Activated T-helper 1 cell treated with anti-CD3 and anti-CD28 coated beads, Interleukin-12 subunit alpha, Interleukin-12 subunit beta, Interleukin-2, Interleukin-4 antibody, amounts not matched to agents 30 ng/mL and 10 ng/mL and 1 ng/mL, durations not matched to agents 14 hours and 24 hours and 36 hours (primary cell): ENCODE results near the gene EFL1. TPM values are rescaled to one million over a fixed set of nuclear protein-coding genes. Genes with fewer than 3 reads are reported as not detected.

Experiments
- DNase-seq: peaks from one replicate; pipeline ENCODE4 v3.0.0; 2021; ENCODE audit warnings: low spot score
- H3K27ac Mint-ChIP-seq: one replicate; pipeline ENCODE4 v1.8.0; 2021; ENCODE audit warnings: mild to moderate bottlenecking, mixed read lengths
- H3K27me3 Mint-ChIP-seq: one replicate; pipeline ENCODE4 v1.8.0; 2022; ENCODE audit warnings: mild to moderate bottlenecking, moderate library complexity, mixed read lengths; ENCODE audit not compliant: insufficient read depth
- H3K36me3 Mint-ChIP-seq: one replicate; pipeline ENCODE4 v1.8.0; 2021; ENCODE audit warnings: low read depth, mixed read lengths
- H3K4me1 Mint-ChIP-seq: one replicate; pipeline ENCODE4 v1.8.0; 2021; ENCODE audit warnings: low read depth, mixed read lengths
- H3K4me3 Mint-ChIP-seq: one replicate; pipeline ENCODE4 v1.8.0; 2021; ENCODE audit warnings: mild to moderate bottlenecking, moderate library complexity, mixed read lengths
- H3K9me3 Mint-ChIP-seq: one replicate; pipeline ENCODE4 v1.8.0; 2021; ENCODE audit warnings: mixed read lengths
- intact Hi-C: fragments of 100-400 bp; cut with micrococcal nuclease; formaldehyde crosslinking; loops from one replicate; pipeline ENCODE4 v1.15.1; 2024
- total RNA-seq: library from RNA; stranded (reverse); gene quantifications from 2 replicates; pipeline ENCODE4 v1.2.3, GENCODE V29; 2022

The EFL1 gene
- total RNA-seq, 1 donor from 2014 or later = 25.2 TPM

GRCh38 chr15:82117296-82117695, 145.2 kb downstream of the EFL1 start:
- H3K36me3 Mint-ChIP-seq = no peaks in the 10 kb centered on the region

GRCh38 chr15:82114660-82115059, 147.9 kb downstream of the EFL1 start:
- H3K27me3 Mint-ChIP-seq = peaks cover 3% of the 10 kb centered on the region
- intact Hi-C loops = no loop called here

More at GRCh38 chr15:82117296-82117695, 145.2 kb downstream of the EFL1 start:
- no peak overlapping the region for H3K27ac Mint-ChIP-seq
- DNase-seq = no peak
- intact Hi-C loops = no loop called here
- H3K9me3 Mint-ChIP-seq = no peaks in the 10 kb centered on the region
- peaks cover 3% of the 10 kb centered on the region for H3K27me3 Mint-ChIP-seq
- H3K4me1 Mint-ChIP-seq = no peaks in the 10 kb centered on the region
- H3K4me3 Mint-ChIP-seq = no peak overlapping the region

GRCh38 chr15:82113106-82113715, 149.3 kb downstream of the EFL1 start:
- intact Hi-C loops = no loop called here
- H3K4me1 Mint-ChIP-seq = peaks cover 7% of the 10 kb centered on the region
- H3K27me3 Mint-ChIP-seq = peaks cover 3% of the 10 kb centered on the region
- DNase-seq = no peak
- no peaks in the 10 kb centered on the region for H3K9me3 Mint-ChIP-seq
- no peak overlapping the region for H3K27ac Mint-ChIP-seq
- no peaks in the 10 kb centered on the region for H3K36me3 Mint-ChIP-seq
- H3K4me3 Mint-ChIP-seq = no peak overlapping the region

More at GRCh38 chr15:82114660-82115059, 147.9 kb downstream of the EFL1 start:
- H3K4me1 Mint-ChIP-seq = no peaks in the 10 kb centered on the region
- no peaks in the 10 kb centered on the region for H3K9me3 Mint-ChIP-seq
- no peak for DNase-seq
- H3K27ac Mint-ChIP-seq = no peak overlapping the region
- no peak overlapping the region for H3K4me3 Mint-ChIP-seq
- H3K36me3 Mint-ChIP-seq = no peaks in the 10 kb centered on the region

- H3K4me1 Mint-ChIP-seq = peaks cover 7% of the 10 kb centered on the region
Observed at GRCh38 chr15:82111918-82112317, 150.6 kb downstream of the EFL1 start.

GRCh38 chr15:82110144-82110543, 152.4 kb downstream of the EFL1 start:
- no peak overlapping the region for H3K4me3 Mint-ChIP-seq
- no peak overlapping the region for H3K27ac Mint-ChIP-seq
- no peaks in the 10 kb centered on the region for H3K36me3 Mint-ChIP-seq
- peaks cover 7% of the 10 kb centered on the region for H3K4me1 Mint-ChIP-seq
- H3K9me3 Mint-ChIP-seq = no peaks in the 10 kb centered on the region
- intact Hi-C loops = no loop called here
- H3K27me3 Mint-ChIP-seq = peaks cover 3% of the 10 kb centered on the region
- DNase-seq = no peak

More at GRCh38 chr15:82111918-82112317, 150.6 kb downstream of the EFL1 start:
- DNase-seq = no peak
- Mint-ChIP-seq H3K27ac (no peak overlapping the region), H3K36me3 (no peaks in the 10 kb centered on the region), H3K4me3 (no peak overlapping the region), H3K27me3 (peaks cover 3% of the 10 kb centered on the region), H3K9me3 (no peaks in the 10 kb centered on the region)
- intact Hi-C loops = no loop called here

- H3K27ac Mint-ChIP-seq = no peak overlapping the region
- no peaks in the 10 kb centered on the region for H3K27me3 Mint-ChIP-seq
Observed at GRCh38 chr15:82108489-82109078, 153.9 kb downstream of the EFL1 start.

GRCh38 chr15:82106679-82107078, 155.9 kb downstream of the EFL1 start:
- no peak overlapping the region for H3K27ac Mint-ChIP-seq

More at GRCh38 chr15:82108489-82109078, 153.9 kb downstream of the EFL1 start:
- H3K4me1 Mint-ChIP-seq = peaks cover 7% of the 10 kb centered on the region
- H3K4me3 Mint-ChIP-seq = no peak overlapping the region
- peak; percentile 63 for DNase-seq
- intact Hi-C loops = loop anchor here (1.0 kb wide), 1 partner anchor 90 kb away; no protein-coding TSS in a partner anchor
- no peaks in the 10 kb centered on the region for H3K9me3 Mint-ChIP-seq
- H3K36me3 Mint-ChIP-seq = no peaks in the 10 kb centered on the region

GRCh38 chr15:82105451-82106215, 156.9 kb downstream of the EFL1 start:
- H3K4me1 Mint-ChIP-seq = peaks cover 7% of the 10 kb centered on the region
- no peaks in the 10 kb centered on the region for H3K27me3 Mint-ChIP-seq
- H3K27ac Mint-ChIP-seq = no peak overlapping the region
- no peak for DNase-seq
- intact Hi-C loops = no loop called here
- H3K36me3 Mint-ChIP-seq = no peaks in the 10 kb centered on the region
- no peaks in the 10 kb centered on the region for H3K9me3 Mint-ChIP-seq
- H3K4me3 Mint-ChIP-seq = no peak overlapping the region

More at GRCh38 chr15:82106679-82107078, 155.9 kb downstream of the EFL1 start:
- intact Hi-C loops = no loop called here
- Mint-ChIP-seq H3K27me3 (no peaks in the 10 kb centered on the region), H3K36me3 (no peaks in the 10 kb centered on the region), H3K4me3 (no peak overlapping the region), H3K4me1 (peaks cover 7% of the 10 kb centered on the region), H3K9me3 (no peaks in the 10 kb centered on the region)
- no peak for DNase-seq

GRCh38 chr15:82103468-82103867, 159.1 kb downstream of the EFL1 start:
- Mint-ChIP-seq H3K27ac (no peak overlapping the region), H3K4me3 (no peak overlapping the region), H3K4me1 (peaks cover 2% of the 10 kb centered on the region), H3K9me3 (no peaks in the 10 kb centered on the region), H3K27me3 (no peaks in the 10 kb centered on the region), H3K36me3 (no peaks in the 10 kb centered on the region)
- intact Hi-C loops = no loop called here
- DNase-seq = no peak

- no peak overlapping the region for H3K27ac Mint-ChIP-seq
- no peaks in the 10 kb centered on the region for H3K4me1 Mint-ChIP-seq
- H3K4me3 Mint-ChIP-seq = no peak overlapping the region
- intact Hi-C loops = no loop called here
- no peaks in the 10 kb centered on the region for H3K36me3 Mint-ChIP-seq
- DNase-seq = no peak
- peaks cover 2% of the 10 kb centered on the region for H3K27me3 Mint-ChIP-seq
- H3K9me3 Mint-ChIP-seq = no peaks in the 10 kb centered on the region
Observed at GRCh38 chr15:82100111-82100929, 162.2 kb downstream of the EFL1 start.

GRCh38 chr15:82098674-82099073, 163.9 kb downstream of the EFL1 start:
- H3K9me3 Mint-ChIP-seq = no peaks in the 10 kb centered on the region
- DNase-seq = no peak
- H3K27ac Mint-ChIP-seq = no peak overlapping the region
- no peaks in the 10 kb centered on the region for H3K4me1 Mint-ChIP-seq
- H3K36me3 Mint-ChIP-seq = no peaks in the 10 kb centered on the region
- no peak overlapping the region for H3K4me3 Mint-ChIP-seq
- H3K27me3 Mint-ChIP-seq = peaks cover 2% of the 10 kb centered on the region
- intact Hi-C loops = no loop called here

GRCh38 chr15:82095803-82096202, 166.7 kb downstream of the EFL1 start:
- peaks cover 2% of the 10 kb centered on the region for H3K27me3 Mint-ChIP-seq
- no peaks in the 10 kb centered on the region for H3K36me3 Mint-ChIP-seq
- H3K4me1 Mint-ChIP-seq = no peaks in the 10 kb centered on the region
- no peak for DNase-seq
- H3K4me3 Mint-ChIP-seq = no peak overlapping the region
- H3K27ac Mint-ChIP-seq = no peak overlapping the region
- intact Hi-C loops = no loop called here
- no peaks in the 10 kb centered on the region for H3K9me3 Mint-ChIP-seq
